Cardiac muscle cell (in vitro differentiated cells and primary cell): Measurements from ENCODE around the gene USF3. TPM values are rescaled to one million over a fixed set of nuclear protein-coding genes. Genes with fewer than 3 reads are reported as not detected.
A peak's percentile ranks its signal among the peaks of the same experiment; 100 is the strongest.

Source experiments
- DNase-seq, 2 donors: peaks; one replicate each; pipeline versions ENCODE4 v3.0.0 to v3.0.0-alpha.2; 2010 to 2017; ENCODE audit warnings: low read depth in 1 of 2, low spot score in 1 of 2
- H3K27ac ChIP-seq: fragments of 200-600 bp; sonication (generic); 2 replicates; pipeline ENCODE4 v1.5.1; 2016
- H3K27me3 ChIP-seq: fragments of 200-600 bp; sonication (generic); 2 replicates; pipeline ENCODE4 v1.6.0; 2016; ENCODE audit warnings: control low read depth
- H3K36me3 ChIP-seq: fragments of 200-600 bp; sonication (generic); 2 replicates; pipeline ENCODE4 v1.5.1; 2016; ENCODE audit warnings: control low read depth
- H3K4me1 ChIP-seq: fragments of 200-600 bp; sonication (generic); 2 replicates; pipeline ENCODE4 v1.8.1; 2017; ENCODE audit warnings: low read depth, mild to moderate bottlenecking, mixed run types
- H3K4me3 ChIP-seq: fragments of 200-600 bp; sonication (generic); 2 replicates; pipeline ENCODE4 v1.5.1; 2016; ENCODE audit warnings: mild to moderate bottlenecking
- H3K9me3 ChIP-seq: fragments of 200-600 bp; sonication (generic); 2 replicates; pipeline ENCODE4 v1.5.1; 2017; ENCODE audit warnings: low read depth, mild to moderate bottlenecking, control low read depth
- polyA plus RNA-seq: library from polyadenylated mRNA; unstranded; fragments of >200 nt; fragmentation: Nextera tagmentation; extraction: Ambion mirVana; gene quantifications from 2 replicates; pipeline ENCODE4 v1.2.1, GENCODE V29; 2016
- total RNA-seq: library from RNA; depleted of rRNA; stranded (reverse); fragments of >200 nt; gene quantifications from 2 replicates; pipeline ENCODE4 v1.2.3, GENCODE V29; 2016
- TF ChIP-seq, protein P1 (sequence below): IDR thresholded peaks from 2 replicates; pipeline ENCODE4 v1.5.1; 2012; ENCODE audit warnings: low read depth, mild to moderate bottlenecking, low read length

The USF3 gene
- total and polyA plus RNA-seq, 2 experiments from 2014 or later, result 3.1 to 11.4 TPM

GRCh38 chr3:113628316-113628715 lies 68.1 kb downstream of the USF3 start:
- Histone ChIP-seq H3K4me3 (no peak overlapping the region), H3K27ac (no peak overlapping the region), H3K9me3 (no peaks in the 10 kb centered on the region), H3K27me3 (peaks cover 30% of the 10 kb centered on the region), H3K4me1 (no peaks in the 10 kb centered on the region), H3K36me3 (no peaks in the 10 kb centered on the region)
- DNase-seq, result no peak
- TF ChIP-seq, protein P1, sequence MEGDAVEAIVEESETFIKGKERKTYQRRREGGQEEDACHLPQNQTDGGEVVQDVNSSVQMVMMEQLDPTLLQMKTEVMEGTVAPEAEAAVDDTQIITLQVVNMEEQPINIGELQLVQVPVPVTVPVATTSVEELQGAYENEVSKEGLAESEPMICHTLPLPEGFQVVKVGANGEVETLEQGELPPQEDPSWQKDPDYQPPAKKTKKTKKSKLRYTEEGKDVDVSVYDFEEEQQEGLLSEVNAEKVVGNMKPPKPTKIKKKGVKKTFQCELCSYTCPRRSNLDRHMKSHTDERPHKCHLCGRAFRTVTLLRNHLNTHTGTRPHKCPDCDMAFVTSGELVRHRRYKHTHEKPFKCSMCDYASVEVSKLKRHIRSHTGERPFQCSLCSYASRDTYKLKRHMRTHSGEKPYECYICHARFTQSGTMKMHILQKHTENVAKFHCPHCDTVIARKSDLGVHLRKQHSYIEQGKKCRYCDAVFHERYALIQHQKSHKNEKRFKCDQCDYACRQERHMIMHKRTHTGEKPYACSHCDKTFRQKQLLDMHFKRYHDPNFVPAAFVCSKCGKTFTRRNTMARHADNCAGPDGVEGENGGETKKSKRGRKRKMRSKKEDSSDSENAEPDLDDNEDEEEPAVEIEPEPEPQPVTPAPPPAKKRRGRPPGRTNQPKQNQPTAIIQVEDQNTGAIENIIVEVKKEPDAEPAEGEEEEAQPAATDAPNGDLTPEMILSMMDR, result no peak

GRCh38 chr3:113626503-113627371 lies 69.7 kb downstream of the USF3 start:
- Histone ChIP-seq H3K4me1 (no peaks in the 10 kb centered on the region), H3K27me3 (peaks cover 36% of the 10 kb centered on the region), H3K9me3 (no peaks in the 10 kb centered on the region), H3K27ac (no peak overlapping the region), H3K36me3 (no peaks in the 10 kb centered on the region), H3K4me3 (no peak overlapping the region)
- TF ChIP-seq, protein P1, result peak; percentile 98
- DNase-seq, result peak; percentile 59 to 70

DNA sequence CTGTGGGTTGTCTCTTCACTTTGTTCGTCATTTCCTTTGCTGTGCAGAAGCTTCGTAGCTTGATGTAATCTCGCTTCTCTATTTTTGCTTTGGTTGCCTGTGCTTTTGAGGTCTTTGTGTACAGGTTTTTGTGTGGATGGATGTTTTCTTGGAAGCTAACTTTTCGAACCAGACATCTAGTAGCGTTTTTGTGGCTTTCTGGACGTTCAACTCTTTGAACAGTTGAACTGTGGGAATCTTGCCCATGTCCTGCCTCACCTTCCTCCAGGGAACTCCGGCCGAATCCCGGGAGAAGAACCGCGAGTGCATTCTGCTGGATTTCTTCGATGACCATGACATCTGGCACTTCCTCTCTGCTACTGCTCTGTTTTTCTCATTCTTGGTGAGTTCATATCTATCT lies 70.6 kb downstream of the USF3 start:
- peaks cover 36% of the 10 kb centered on the region for H3K27me3 ChIP-seq
- no peaks in the 10 kb centered on the region for H3K4me1 ChIP-seq
- TF ChIP-seq, protein P1, result no peak
- H3K36me3 ChIP-seq, result no peaks in the 10 kb centered on the region
- no peak overlapping the region for H3K4me3 ChIP-seq
- no peaks in the 10 kb centered on the region for H3K9me3 ChIP-seq
- H3K27ac ChIP-seq, result no peak overlapping the region
- no peak for DNase-seq

- Histone ChIP-seq H3K9me3 (no peaks in the 10 kb centered on the region), H3K27me3 (peaks cover 36% of the 10 kb centered on the region), H3K36me3 (no peaks in the 10 kb centered on the region), H3K27ac (no peak overlapping the region), H3K4me1 (no peaks in the 10 kb centered on the region), H3K4me3 (no peak overlapping the region)
- TF ChIP-seq, protein P1, result no peak
- no peak for DNase-seq
Observed at GRCh38 chr3:113623811-113624210, 72.6 kb downstream of the USF3 start.

DNA sequence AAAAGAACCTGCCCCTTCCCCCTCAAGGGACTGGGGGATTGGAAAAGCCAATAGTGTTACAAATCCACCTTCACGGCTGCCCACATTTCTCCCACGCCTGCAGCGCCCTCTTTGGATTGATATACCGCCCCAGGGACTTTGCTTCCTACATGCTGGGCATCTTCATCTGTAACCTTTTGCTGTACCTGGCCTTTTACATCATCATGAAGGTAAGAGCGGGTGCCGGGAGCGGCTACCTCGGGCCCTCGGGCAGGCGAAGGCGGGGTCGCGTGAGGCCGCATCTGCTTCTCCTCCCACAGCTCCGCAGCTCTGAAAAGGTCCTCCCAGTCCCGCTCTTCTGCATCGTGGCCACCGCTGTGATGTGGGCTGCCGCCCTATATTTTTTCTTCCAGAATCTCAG lies 73.1 kb downstream of the USF3 start:
- Histone ChIP-seq H3K27ac (no peak overlapping the region), H3K36me3 (no peaks in the 10 kb centered on the region), H3K27me3 (peaks cover 36% of the 10 kb centered on the region), H3K4me3 (no peak overlapping the region), H3K4me1 (no peaks in the 10 kb centered on the region), H3K9me3 (no peaks in the 10 kb centered on the region)
- TF ChIP-seq, protein P1, result peak; percentile 22
- DNase-seq, result peak in 1 of 2 donors; percentile 12
